Endothelial cell of umbilical vein (primary cell): ENCODE measurements around the gene PPP1R18.
A peak's percentile ranks its signal among the peaks of the same experiment; 100 is the strongest.

ENCODE experiments used
- CTCF ChIP-seq, 2 donors: IDR thresholded peaks; 1 replicate in 1 of 2; 2 replicates in 1 of 2; pipeline ENCODE4 v1.5.1; 2011; ENCODE audit warnings: low read length in 2 of 2, mild to moderate bottlenecking in 2 of 2, moderate library complexity in 2 of 2, control low read depth in 1 of 2, inconsistent platforms in 1 of 2, low read depth in 1 of 2; ENCODE audit not compliant: insufficient read depth in 1 of 2; ENCODE audit errors: extremely low read depth in 1 of 2
- FOS ChIP-seq: IDR thresholded peaks from 2 replicates; pipeline ENCODE4 v1.6.1; 2011; ENCODE audit warnings: mild to moderate bottlenecking, low read length, moderate library complexity, borderline replicate concordance; ENCODE audit not compliant: insufficient read depth
- GATA2 ChIP-seq: IDR thresholded peaks from 2 replicates; pipeline ENCODE4 v1.7.0; 2011; ENCODE audit warnings: low read depth, mild to moderate bottlenecking, moderate library complexity, mixed read lengths, low read length; ENCODE audit not compliant: insufficient read length, insufficient read depth
- MYC ChIP-seq: IDR thresholded peaks from one replicate; pipeline ENCODE4 v1.6.1; 2011; ENCODE audit warnings: mild to moderate bottlenecking, low read depth, low read length
- POLR2A ChIP-seq: IDR thresholded peaks from 2 replicates; pipeline ENCODE4 v1.6.1; 2012; ENCODE audit warnings: low read depth, mild to moderate bottlenecking, control low read depth, low read length
- POLR2AphosphoS5 ChIP-seq: IDR thresholded peaks from 2 replicates; pipeline ENCODE4 v1.6.1; 2012; ENCODE audit warnings: low read depth, mild to moderate bottlenecking, control low read depth, low read length, moderate library complexity; ENCODE audit not compliant: insufficient read depth

GRCh38 chr6:30720738-30721197 is 34.3 kb upstream of the PPP1R18 start:
- TF ChIP-seq POLR2A = no peak
- TF ChIP-seq CTCF (IDR thresholded peaks at IDR 0.05; ENCODE audit: extremely low read depth in 1 of 2, insufficient read depth in 1 of 2, low read depth in 1 of 2, low read length in 2 of 2) = no peak
- peak; percentile 71 for TF ChIP-seq MYC
- TF ChIP-seq FOS = no peak
- TF ChIP-seq POLR2AphosphoS5 = no peak
- TF ChIP-seq GATA2 = no peak
